Measurements from ENCODE around the gene FAF2.

Gene FAF2

DNA sequence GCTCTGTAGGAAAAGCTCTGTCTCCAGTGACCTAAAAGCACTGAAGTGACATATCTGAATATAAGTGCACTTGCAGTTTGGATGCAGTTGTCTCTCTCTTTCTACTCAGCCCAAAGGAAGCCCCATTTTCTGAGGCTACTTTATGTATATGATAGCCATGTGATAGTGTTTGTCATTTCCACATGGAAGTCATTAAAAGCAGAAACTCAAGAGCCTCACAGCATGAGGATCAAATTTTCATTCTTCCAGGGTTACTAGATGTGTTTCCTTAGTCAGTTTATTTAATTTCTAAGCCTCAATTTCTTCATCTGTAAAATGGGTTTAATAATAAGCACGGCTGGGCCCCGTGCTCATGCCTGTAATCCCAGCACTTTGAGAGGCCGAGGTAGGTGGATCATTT is 52.3 kb downstream of the FAF2 start:
- DNase-seq (ENCODE audit: low read depth in 2 of 3, low spot score in 1 of 3): no peak

DNA sequence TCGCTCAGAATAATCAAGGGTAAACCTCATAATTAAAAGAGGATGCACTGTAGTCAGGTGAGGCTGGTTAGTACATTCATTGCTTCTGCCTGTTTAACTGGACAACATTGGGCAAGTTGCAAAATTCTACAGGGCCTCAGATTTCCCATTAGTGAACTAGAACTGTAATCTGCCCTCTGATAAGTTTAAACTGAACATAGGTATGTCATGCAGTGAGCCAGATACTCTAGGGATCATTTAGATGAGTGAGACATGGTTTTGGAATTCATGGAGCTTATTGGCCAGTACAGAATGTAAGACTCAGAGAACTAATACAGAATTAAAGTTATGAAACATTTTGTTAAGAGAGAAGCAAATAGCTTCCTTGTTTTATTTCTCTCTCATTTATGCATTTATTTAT is 53.1 kb downstream of the FAF2 start:
- DNase-seq (ENCODE audit: low read depth in 2 of 3, low spot score in 1 of 3): no peak

DNA sequence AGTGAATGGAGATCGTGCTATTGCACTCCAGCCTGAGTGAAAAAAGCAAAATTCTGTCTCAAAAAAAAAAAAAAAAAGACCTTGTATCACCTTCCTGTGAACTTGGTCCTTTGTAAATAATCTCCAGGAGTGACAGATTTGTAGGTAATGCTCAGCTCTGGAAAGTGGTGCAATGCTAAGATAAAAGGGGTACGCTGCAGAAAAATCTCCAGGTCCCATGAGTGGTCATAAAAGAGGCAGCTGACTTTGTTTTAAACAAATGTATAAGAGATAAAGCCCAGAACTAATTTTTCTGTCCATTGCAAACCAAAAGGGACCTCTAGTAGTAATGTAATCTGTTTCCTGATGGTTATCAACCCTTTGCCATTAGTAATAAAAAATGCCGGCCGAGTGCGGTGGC is 55.3 kb downstream of the FAF2 start:
- DNase-seq (ENCODE audit: low read depth in 2 of 3, low spot score in 1 of 3): no peak

GRCh38 chr5:176507911-176508310 is 59.7 kb downstream of the FAF2 start:
- no peak for DNase-seq (ENCODE audit: low read depth in 2 of 3, low spot score in 1 of 3)

- DNase-seq (ENCODE audit: low read depth in 2 of 3, low spot score in 1 of 3): no peak
Measured at GRCh38 chr5:176508603-176509002, 60.4 kb downstream of the FAF2 start.

- DNase-seq (ENCODE audit: low read depth in 2 of 3, low spot score in 1 of 3): no peak
Measured at GRCh38 chr5:176513788-176514187, 65.6 kb downstream of the FAF2 start.

DNA sequence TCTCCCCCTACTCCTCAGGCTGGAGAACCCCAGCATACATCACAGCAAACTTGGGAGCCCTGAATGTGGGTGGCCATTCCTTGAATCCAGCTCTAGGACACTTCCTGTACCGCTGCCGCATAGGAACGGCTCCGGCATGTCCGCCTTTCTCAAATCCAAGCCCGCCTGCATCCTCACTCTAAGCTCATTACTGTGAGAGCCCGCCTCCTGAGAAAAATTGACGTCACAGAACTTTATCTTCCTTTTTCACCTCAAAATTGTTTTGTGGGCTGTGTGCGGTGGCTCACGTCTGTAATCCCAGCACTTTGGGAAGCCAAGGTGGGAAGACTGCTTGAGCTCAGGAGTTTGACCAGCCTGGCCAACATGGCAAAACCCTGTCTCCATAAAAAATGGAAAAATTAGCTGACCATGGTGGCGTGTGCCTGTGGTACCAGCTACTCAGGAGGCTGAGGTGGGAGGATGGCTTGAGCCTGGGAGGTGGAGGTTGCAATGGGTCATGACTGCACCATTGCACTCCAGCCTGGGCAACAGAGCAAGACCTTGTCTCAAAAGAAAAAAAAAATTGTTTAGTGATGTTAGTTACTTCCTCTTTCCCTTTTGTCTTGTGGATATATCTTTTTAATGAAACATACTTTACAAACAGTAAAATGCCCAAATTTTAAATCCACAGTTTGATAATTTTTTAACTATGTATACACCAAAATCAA is 66.2 kb downstream of the FAF2 start:
- no peak for DNase-seq (ENCODE audit: low read depth in 2 of 3, low spot score in 1 of 3)

- DNase-seq (ENCODE audit: low read depth in 2 of 3, low spot score in 1 of 3): no peak
Measured at GRCh38 chr5:176515396-176515795, 67.2 kb downstream of the FAF2 start.

DNA sequence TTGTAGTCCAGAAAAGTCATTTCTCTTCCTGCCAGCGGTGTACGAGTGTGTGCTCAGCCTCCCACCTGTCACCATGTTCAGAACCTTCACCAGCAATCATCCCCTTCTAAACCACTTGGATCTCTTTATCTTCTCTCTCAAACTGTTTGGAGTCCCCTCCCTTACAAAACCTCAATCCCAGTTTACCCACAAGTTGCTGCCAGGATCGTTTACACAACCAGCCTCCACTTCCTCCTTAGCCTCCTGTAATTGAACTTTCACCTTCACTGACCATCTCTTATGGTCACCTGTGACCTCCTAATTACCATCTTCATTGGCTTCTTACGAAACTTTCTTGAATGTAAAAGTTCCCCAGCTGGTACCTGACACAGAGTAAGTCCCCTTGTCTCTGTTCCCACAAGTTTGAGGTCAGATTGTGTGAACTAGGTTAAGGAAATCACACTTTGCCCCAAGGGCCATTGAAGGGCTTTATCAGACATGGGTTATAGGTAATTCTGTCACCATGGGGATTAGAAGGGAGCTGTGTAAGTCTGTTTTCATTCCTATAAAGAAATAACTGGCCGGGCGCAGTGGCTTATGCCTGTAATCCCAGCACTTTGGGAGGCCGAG is 69.0 kb downstream of the FAF2 start:
- no peak for DNase-seq (ENCODE audit: low read depth in 2 of 3, low spot score in 1 of 3)

- no peak for DNase-seq (ENCODE audit: low read depth in 2 of 3, low spot score in 1 of 3)
Measured at GRCh38 chr5:176519810-176520720, 71.9 kb downstream of the FAF2 start.

DNA sequence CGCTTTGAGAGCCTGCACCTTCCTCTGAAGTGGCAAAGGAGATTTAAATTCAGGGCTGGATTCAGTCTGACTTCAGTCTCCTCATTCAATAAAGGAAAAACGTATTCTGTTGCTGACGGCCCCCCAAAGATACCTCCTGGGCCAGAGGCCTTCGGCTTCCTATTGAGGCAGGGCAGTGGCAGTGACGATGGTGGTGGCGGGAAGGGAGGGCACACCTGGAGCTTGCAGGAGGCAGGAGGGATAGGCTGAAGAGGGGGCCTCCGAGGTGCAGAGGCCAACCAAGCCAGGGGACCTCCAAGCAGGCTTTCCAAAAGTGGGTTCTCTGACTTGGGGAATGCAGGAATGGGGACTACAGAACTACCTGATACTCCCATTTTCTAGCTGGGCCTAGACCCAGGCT is 73.1 kb downstream of the FAF2 start:
- no peak for DNase-seq (ENCODE audit: low read depth in 2 of 3, low spot score in 1 of 3)

DNA sequence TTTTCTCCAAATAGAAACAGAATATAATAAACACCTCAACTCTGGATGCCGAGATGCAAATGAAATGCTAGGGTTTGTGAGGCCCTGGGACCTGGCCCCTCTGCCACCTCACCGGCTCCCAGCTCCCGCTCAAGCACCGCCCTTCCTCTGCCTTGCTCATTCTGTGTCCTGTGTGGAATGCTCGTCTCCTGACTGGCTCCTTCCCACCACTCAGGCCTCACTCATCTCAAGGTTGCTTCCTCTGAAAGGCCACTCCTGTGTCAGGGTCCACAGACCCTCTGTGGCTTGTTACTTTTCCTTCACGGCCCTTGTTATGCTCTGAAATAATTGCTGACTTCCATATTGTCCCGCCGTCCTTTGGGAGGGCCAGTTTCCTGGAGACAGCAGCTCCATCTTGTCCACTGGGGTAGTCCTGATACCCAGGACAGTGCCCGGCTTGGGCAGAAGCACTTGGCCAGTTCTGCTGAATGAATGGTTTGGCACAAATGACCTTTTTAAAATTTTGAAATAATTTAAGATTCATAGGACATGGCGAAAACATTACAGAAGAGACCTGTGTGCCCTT is 73.6 kb downstream of the FAF2 start:
- DNase-seq (ENCODE audit: low read depth in 2 of 3, low spot score in 1 of 3): no peak

DNA sequence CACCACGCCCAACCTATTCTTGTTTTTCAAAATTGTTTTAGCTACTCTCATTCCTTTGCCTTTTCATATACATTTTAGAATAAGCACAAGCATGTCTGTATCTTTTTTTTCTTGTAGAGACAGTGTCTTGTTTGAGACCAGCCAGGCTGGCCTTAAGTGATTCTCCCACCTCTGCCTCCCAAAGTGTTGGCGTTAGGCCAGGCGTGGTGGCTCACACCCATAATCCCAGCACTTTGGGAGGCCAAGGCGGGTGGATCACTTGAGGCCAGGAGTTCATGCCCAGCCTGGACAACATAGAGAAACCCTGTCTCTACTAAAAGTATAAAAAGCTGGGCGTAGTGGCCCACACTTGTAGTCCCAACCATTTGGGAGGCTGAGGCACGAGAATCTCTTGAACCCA is 76.0 kb downstream of the FAF2 start:
- no peak for DNase-seq (ENCODE audit: low read depth in 2 of 3, low spot score in 1 of 3)

DNA sequence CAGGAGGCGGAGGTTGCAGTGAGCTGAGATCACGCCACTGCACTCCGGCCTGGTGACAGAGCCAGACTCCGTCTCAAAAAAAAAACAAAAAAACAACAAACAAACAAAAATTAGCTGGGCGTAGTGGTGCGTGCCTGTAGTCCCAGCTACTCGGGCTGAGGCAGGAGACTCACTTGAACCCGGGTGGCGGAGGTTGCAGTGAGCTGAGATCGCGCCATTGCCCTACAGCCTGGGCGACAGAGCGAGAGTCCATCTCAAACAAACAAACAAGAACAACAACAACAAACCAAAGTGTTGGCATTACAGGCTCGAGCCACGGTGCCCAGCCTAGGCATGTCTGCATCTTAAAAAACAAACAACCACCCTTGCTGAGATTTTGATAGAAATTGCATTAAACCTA is 76.8 kb downstream of the FAF2 start:
- no peak for DNase-seq (ENCODE audit: low read depth in 2 of 3, low spot score in 1 of 3)

DNA sequence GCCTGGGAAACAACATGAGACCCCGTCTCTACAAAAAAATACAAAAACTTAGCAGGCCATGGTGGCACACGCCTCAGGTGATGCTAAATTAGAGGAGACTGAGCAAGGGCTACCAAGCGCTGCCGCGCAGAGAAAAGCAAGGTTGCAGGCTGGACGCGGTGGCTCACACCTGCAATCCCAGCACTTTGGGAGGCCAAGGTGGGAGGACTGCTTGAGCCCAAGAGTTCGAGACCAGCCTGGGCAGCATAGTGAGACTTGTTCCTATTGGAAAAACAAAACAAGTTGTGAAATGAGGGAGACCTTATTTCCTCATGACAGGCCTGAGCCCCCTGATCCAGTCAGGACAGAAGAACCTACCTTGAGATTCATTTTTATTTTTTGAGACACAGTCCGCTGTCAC is 77.5 kb downstream of the FAF2 start:
- no peak for DNase-seq (ENCODE audit: low read depth in 2 of 3, low spot score in 1 of 3)

DNA sequence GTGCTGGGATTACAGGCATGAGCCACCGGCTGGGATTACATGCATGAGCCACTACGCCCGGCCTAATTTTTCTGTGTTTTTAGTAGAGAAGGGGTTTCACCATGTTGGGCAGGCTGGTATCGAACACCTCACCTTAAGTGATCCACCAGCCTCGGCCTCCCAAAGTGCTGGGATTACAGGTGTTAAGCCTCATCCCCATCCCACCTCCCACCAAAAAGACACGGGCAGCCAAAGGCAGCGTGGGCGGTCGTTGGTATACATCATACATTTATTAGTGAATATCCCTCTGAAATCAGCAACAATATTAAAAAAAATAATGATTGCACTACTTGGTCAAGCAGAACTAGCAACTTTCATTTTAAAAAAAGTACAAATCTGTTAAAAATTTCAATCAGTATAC is 78.3 kb downstream of the FAF2 start:
- no peak for DNase-seq (ENCODE audit: low read depth in 2 of 3, low spot score in 1 of 3)

DNA sequence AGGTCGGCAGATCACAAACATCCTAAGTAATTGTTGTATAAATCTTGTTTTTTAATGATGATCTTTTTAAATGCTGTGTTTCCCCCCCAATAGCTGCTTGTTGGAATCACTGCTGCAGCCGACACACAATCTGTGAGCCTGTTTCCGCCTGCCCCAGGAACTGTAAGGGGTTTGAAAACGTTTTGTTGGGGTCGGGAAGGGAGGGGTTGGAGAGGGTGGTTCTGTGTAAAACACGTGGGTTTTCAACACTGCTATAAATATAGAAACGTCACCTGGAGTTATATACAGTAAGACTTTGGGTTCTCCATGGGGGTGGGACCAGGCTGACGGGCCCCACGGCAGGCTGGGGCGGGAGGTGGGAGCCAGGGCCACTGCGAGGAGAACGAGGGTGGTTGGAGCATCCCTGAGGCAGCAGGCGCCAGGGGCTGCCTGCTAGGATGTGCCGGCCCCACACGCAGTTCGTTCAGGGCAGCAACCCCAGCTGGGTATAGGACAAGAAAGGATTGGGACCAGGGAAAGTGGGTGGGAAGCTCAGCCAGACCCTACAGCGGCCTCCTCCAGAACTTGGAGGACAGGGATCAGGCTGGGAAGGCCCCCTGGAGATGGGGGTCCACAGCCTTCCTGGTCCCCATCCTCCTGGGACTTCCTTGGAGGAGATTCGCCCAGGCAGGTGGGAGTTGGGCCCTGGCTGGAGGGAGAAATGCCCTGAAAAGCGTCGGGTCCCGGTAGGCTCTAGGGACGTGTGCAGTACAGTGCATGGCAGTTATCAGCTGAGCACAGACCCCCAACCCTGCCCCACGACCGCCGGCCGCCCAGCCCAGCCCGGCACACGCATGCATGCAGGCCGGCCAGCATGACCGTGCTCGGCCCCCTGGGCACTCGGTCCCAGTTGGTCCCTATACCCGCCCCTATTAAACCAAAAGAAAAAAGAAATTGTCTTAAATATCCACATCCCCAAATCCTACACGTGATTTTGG is 79.3 kb downstream of the FAF2 start:
- no peak for DNase-seq (ENCODE audit: low read depth in 2 of 3, low spot score in 1 of 3)

DNA sequence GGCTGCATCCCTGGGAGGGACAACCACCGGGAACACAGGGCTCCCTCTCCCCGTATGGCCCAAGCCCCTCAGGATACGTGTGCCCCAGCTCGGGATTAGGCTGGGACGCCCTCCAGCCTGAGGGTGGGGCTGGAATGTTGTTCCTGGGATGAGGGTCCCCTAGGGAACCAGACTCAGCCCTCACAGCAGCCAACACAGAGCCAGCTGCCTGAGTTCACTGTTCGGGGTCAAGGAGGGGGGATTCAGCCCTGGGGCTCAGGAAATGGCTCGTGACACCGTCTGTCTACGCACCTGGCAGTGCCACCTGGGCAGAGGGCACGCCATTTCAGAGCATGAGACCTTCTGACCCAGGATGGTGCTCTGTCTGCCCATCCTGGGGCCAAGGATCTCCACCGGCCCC is 80.1 kb downstream of the FAF2 start:
- DNase-seq (ENCODE audit: low read depth in 2 of 3, low spot score in 1 of 3): no peak

DNA sequence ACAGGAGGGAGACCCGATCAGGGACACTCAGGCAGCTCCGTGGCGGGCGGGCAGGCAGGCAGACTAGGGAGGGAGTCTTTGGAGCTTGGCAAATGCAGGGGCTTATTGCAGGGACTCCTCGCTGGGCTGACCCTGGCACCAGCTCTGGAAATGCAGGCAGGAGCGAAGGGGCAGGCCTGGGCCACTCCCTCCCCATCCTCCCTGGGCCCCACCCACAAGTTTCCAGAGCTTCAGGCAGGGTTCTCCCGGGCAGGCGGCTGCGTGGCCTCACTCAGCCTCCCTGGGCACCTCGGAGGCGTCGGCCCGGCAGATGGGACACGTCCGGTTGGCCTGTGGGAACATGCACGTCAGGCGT is 80.6 kb downstream of the FAF2 start:
- DNase-seq (ENCODE audit: low read depth in 2 of 3, low spot score in 1 of 3): no peak

DNA sequence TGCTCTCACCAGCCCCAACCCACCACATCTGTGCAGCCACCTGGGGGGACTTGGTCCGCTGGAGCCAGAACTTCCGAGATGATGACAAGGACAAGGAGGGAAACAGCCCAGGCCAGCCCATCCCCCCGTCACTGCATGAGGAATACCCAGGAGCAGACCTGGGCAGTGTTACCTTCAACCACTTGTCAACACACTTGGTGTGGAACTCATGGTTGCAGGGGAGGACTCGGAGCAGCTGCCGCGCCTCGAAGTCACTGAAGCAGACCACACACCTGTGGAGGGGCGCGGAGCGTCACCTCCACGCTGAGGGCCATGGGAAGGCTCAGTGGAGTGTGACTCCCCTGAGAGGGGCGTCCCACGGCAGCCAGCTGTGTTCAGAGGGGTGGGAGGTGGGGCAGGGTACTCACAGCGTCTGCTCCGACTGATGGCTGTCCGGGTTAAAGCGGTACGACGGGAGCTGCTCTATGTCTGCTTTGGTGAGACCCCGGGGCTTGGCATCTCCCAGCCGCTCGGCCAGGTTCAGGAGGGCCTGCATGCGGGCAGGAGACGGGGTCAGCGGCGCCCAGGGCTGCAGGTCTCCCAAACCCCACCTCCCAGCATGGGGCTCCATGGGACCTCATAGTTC is 81.0 kb downstream of the FAF2 start:
- DNase-seq (ENCODE audit: low read depth in 2 of 3, low spot score in 1 of 3): no peak

Data from stimulated activated CD4-positive, alpha-beta T cell treated with anti-CD3 and anti-CD28 coated beads, Interleukin-12 subunit alpha, Interleukin-12 subunit beta, amount 100 ng/mL, for 48 hours (primary cell).